Measurements from ENCODE around the gene CHST8.

The CHST8 gene

DNA sequence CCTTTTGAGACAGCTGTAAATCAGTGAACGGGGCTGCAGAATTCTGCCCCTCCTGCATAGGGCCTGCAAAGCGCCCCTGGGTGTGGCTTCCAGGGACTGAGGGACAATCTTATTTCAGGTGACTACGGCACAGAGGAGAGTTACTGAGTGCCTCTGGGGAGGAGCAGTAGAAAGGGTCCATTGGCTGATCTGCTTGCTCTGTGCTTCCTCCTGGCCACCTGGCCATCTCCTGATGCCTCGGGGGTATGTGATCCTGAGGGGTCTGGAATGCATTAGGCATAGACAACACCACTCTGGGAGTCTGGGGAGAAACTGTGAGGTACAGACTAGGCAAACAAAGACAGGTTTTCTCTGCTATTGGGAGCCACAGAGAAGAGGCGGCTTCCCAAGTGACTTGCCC, 177.7 kb downstream of the CHST8 start:
- no peak for DNase-seq

DNA sequence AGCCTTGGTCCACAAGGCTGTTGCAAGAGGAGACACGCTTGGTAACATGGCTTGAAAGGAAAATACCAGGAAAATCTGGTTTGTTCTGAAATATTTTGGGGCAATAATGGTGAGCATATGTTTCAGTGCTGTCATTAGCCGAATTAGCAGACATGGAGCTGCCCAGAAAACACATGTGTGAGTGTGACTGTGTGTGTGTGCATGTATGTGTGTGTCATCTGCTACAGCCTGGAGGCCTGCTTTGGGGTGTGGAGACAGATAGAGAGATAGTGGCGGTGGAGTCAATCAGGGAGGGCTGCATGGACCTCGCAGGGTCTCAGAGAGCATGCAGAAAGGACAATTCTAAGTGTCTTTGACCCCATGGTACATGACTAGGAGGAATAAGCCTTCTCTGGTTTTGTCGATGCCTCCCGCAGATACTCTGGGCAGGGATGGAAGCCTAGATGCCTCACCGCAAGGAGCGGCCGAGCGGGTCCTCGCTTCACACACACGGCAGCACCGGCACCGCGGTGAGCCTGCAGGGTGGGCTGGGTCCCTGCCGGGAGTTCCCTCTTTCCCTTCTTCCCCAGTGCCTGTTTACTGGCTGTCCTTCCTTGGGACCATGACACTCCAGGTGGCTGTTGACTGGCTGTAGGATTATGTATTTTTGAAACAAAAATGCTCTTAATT, 178.4 kb downstream of the CHST8 start:
- no peak for DNase-seq

DNA sequence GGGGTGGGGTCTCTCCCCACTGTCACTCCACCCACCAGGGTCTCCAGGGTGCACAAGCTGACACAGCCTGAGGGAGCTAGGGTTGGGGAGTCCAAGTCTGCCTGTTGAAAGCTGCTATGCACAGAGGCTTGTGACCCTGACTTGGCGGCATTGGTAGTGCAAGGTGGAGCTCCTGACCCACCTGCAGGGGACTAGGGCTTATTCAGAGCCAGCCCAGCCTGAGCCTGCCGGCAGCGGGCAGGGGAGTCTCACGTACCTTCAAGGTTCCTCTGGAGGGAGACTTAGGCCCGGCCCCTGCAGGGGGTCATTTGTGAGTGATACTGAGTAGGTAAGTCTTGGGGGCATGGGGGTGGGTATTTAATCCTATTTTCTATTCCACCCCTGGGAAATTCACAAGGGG, 179.7 kb downstream of the CHST8 start:
- no peak for DNase-seq

DNA sequence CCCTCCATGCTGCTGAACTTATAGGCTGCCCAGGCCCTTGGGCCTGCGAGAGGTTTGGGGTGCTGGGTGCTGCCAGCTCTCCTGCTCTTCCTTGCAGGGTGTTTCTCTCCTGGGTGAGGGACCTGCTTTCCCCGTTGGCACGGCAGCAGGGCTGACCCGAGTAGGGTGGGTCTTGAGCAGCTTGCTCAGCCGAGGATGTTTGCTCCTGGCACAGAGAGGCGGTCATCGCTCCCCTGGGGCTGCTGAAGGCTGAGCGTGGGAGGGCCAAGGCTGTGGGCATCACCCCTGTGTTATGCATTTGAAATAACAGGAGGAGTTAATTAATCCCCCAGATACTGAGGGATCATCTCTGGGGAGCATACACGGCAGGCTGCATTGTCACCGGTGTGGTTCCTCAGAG, 180.2 kb downstream of the CHST8 start:
- DNase-seq, result no peak

DNA sequence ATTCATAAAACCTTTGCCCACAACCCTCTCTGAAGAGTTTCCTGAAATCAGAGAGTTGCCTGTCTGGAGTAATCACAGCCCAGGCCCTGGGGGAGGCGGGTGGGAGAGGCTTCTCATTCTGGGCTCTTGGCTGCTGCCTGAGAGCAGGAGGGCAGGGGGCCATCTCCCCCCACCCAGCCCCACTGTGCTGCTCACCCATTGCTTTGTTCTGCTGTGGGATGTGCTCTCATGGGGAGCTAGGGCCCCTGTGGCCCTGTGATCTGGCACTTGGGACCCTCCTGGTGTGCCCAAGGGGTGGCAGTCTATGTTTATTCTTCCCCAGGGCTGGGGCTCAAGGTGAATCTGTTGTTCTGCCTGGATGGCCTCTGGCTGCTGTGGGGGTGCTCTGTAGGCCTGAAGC, 181.0 kb downstream of the CHST8 start:
- no peak for DNase-seq

DNA sequence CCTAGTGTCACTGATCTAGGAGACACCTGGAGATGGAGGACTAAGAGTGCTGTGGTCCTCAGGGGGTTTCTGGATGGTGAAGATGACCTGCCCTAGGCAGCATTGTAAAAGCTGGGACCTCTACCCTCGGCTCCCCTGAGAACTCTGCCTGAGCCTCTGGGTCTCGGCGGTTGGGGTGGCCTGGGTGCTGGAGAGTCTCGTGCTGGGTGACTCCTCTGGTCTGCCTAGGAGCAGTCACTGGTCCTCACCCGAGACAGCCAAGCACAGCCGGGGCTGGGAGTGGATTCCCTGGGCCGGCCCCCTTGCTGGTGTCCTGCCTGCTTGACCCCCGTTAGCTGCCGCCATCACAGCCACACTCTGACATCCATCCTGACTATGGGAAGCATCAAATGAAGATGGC, 181.6 kb downstream of the CHST8 start:
- DNase-seq, result no peak

DNA sequence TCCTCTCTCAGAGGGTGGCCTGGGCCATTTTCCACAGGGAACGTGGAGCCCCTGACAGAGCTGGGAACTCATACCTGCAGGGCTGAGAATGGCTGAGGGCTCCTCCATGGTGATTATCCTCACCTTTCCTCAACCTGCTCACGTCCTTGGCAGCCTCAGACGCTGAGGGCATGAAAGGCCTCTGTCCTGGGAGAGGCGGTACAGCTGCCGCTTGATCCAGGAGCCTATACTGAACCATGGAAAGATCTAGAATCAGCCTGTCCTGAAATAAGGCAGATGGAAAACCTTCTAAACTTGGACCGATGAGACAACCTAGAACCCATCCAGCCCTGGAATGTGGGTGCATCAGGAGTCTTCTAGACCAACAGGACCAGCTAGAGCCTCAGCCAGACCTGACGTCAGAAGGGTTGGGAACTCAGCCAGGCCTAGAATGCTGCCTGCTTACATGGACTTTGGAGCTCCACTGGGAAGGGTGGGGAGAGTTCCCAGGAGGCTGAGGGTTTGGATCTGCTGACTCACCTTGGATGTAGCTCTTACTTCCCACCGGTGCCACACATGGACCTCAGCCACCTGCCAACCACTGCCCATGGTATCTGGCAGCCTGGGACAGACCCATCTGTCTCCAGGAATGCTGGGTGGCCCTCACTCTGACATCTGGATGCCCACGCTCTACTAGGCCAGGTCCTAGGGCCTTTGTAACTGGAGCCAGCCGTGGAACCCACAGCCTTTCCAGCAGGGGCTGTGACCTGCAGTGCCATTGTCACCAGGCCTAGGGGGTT, 182.5 kb downstream of the CHST8 start:
- peak in 1 of 2 experiments; percentile 36 for DNase-seq

DNA sequence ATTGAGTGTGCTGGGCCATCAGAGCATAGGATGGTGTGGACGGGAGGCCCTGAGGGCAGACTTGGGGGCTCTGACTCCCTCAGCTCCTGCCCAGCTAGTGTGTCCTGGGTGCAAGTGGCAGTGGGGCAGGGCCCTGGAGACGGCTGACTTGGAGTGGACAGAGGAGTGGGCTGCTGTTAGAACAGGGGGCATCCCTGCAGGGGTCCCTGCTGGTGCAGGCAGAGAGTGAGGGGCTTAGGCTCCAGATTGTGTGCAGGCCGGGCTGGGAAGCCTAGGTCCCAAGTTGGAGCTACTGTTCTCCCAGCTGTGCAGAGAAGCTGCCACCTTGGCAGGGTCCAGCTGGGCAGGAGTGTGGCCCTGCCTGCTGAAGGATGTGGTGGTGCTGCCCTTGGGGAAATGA, 183.6 kb downstream of the CHST8 start:
- no peak for DNase-seq

DNA sequence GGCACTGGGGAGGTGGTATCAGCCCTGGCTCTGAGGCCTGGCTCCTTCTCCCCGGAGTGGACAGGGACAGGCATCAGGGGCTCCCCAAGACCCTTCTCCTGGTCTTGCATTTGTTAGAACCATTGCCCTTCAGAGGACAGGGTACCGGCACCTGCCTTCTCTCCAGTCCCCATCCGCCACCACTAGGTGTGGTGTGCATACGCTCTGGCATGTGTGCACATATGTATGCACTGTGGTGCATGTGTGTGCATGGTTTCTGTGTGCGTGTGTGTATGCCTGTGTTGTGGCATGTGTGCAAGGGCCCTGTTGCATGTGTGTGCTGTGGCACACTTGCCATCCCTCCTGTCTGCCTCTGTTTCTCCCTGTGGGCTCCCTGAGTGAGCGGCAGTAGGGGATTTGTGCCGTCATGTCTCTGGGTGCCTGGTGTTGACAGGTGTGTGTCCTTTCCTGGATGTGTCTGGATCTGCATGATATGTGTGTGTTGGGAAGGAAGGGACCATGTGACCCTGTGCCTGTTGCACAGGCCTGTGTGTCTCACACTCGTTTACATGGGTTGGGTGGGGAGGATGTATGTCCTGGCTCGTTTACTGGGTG, 184.2 kb downstream of the CHST8 start:
- no peak for DNase-seq

DNA sequence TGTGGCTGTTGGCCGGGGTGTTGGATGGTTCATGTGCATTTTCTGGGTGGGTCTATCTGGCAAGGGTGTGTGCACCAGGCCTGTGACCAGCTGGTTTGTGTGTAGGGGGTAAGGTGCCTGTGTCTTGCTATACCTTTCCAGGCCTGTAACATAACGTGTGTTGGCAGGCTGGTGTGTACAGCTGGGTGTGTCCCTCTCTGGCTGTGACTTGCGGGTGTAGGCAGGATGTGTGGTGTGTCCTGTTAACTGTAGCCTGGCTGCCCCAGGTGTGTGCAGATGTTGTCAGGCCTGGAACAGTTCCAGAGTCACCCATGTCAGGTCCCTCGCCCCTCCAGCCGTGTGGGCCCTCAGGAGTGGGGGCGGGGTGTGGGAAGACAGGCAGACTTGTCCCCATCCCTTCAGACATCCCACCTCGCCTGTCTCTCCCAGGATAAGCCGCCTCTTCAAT, 184.7 kb downstream of the CHST8 start:
- DNase-seq, result no peak

DNA sequence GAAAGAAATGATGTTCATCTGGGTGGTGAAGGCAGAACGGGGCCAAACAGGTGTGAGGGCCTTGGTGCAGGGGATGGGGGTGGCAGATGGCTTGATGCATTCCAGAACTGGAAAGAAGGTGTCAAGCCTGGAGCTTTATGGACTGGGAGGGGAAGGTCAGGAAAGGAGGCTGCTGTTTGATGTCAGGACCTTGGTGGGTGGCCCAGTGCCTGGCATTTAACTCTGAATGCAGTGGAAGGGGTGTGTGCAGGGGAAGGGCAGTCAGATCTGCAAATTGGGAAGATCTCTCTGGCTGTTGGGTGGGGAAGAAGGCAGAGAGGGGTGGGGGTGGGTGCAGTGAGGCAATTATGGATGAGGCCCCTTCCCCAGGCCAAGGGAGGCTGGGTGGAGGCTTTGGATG, 186.6 kb downstream of the CHST8 start:
- DNase-seq, result no peak

DNA sequence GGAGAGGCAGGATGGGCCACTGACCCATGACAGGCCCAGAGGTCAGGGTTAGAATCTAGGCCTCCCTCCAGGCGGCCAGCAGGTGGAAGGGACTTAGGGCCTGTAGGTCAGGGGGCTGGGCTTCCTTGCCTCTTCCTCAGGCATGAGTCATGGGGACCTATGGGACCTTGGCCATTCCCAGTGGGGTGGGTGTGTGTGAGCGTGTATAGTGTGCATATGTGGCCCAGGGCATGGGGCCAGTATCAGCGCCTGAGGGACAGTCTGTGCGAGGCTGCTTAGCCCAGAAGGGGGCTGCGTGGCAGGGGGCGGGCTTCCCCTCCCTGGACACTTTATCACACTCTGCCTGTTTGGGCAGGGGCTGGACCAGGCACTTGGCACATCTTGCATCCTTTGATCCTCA, 188.2 kb downstream of the CHST8 start:
- no peak for DNase-seq

DNA sequence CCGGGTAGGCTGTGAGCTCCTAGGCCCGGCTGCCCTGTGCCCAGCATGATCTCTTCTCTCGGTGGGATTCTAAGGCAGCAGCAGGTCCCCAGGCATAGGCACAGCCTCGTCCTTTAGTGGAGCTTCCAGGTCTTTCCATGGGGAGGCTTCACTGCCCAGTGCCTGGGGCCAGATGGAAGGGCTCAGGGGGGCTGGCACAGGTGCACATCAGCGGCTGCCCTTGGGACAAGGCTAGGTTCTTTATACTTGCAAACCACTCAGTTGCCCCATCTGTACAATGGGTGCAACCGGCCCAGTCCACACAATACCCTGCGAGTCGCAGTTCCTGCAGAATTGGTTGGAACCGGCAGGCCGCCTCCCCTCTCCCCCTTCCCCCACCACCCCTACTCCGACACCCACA, 189.1 kb downstream of the CHST8 start:
- DNase-seq, result no peak

DNA sequence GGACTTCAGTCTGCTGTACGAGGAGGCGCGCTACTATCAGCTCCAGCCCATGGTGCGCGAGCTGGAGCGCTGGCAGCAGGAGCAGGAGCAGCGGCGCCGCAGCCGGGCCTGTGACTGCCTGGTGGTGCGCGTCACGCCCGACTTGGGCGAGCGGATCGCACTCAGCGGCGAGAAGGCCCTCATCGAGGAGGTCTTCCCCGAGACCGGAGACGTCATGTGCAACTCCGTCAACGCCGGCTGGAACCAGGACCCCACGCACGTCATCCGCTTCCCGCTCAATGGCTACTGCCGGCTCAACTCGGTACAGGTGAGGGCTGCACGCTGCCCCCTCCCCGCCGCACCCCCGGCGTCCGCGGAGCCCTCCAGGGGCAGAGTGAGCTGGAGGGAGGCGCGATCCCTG, 189.5 kb downstream of the CHST8 start:
- no peak for DNase-seq

DNA sequence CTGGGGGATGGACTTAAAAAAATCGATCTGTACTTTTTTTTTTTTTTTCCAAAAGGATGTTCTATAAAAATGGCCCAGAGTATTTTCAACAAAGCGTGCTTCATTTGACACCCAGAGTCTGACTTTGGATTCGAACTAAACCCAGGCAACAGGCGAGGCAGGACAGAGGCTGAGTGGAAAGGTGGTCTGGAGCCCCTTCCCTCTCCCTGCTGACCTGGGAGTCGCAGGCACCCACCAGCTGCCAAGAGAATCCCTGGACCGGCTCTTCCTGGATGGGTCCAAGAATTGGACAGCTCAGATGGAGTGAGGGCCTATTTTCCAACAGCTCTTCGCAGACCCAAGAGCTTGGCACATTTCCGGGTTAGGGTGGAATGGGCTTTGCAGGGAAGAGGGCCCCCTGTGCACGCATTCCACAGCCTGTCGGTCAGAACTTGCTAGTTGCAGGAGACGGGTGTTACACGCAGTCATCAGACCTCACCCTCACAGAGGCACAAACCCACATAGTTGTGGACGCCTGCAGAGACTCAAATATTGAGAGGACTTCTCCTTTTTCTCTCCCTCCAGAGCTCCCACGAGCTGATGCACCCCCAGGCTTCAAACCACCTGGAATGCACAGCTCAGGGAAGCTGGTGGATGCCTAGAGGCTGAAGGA, 190.1 kb downstream of the CHST8 start:
- no peak for DNase-seq

DNA sequence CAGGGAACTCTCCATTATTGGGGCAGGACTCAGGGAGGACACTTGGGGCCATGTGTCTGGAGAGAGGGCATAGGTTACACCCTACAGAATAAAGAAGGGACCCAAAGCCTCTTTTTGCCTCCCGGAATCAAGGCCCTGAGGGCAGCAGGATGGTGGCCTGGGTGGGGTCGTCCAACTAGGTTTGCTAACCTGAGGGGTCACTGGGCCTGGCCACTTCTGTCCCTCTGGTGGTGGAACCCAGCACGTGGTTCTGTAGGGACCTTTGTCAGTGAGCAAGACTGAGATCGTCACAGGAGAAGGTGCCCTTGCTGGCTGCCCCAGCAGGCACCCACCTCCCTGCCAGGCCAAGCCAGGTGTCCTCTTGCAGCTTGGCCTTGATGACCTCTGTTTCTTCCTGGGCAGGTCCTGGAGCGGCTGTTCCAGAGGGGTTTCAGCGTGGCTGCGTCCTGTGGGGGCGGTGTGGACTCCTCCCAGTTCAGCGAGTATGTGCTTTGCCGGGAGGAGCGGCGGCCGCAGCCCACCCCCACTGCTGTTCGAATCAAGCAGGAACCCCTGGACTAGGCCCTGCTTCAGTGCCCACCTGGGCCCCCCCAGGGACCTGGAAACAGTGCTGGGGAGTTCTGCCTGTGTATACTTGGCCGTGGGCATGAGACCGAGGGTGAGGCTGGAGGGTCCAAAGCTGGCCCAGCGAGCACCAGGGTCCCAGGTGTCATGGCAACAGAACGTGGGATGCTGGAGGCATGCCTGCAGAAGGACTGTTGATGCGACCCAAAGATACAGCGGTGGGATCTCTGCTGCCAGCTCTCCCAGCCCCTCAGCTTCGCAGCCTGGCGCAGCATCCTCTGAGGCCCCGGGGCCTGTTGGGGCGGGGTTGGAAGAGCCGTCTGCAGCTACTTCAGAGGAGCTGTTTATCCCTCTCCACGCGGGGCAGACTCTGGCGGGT, 190.9 kb downstream of the CHST8 start:
- no peak for DNase-seq

DNA sequence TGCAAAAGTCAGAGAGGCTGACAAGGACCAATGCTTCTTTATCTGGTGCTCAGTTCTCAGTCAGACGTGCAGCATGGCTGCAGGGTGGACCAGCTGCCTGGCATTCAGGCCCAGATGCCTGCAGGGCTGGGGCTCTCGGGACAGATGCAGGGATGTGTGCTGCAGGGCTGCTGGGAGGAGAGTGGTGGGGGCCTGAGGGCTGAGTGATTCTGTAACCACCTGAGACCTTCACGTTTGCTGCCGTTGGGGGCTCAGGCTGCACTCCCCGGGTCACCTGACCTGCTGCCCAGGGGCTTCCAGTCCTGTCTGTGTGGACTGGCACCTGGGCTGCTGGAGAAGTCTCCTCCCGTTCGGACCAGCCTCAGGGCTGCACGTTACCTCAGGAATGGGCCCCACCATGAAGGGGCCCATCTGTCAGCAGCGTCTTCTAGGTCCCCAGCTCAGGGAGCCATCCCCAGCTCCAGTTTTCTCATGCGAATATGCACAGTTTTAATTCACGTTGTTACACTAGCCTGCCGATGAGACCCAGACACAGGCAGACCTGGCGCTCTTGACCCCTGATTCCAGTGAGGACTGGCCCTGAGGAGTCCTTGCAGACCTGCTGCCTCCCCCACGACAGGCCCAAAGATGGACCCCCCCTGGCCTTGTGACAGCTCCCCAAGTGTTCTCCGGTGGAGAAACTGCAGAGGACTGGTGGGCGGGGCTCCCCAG, 191.8 kb downstream of the CHST8 start:
- DNase-seq, result no peak

DNA sequence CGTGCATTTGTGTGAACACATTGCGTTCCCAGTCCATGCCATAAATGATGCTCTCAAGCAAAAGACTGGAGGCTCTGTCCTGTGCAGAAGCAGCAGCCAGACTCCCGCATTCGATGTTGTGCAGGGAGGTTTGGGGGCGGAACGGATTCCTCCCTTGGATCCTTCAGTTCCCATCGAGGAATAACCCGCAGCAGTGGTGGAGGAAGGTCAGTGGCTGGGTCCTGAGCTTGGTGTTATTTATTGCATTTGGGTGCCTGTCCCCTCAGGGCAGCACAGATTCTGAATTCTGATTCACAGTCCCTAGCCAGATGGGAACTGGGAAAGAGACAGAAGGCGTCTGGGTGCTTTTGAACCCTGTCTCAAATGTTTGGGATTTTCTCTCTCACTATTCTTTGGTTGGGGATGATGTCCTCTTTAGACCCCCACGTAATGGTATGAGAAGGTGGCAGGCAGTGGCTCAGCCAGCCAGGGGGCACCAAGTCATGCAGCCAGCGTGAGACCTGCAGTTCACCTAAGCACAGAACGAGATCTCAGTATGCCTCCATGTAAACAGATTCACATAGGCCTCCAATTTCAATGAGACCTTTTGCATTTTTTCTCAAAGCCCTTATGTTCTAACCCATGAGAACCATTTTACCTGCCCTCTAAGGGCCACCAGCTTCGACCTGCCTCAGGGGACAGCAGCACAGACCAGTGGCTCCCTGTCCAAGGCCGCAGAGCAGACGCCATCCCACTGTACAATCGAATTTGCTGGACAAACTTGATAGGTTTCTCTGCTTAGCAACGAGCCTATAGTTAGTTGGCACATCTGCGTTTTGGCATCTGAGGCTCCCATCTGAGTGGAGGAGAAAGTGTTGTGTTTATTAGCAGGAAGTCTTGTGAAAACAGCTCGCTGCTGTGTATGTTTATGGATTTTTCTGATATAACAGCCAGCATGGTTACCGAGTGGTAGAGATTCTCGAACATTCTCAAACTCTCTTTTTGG, 192.7 kb downstream of the CHST8 start:
- DNase-seq, result no peak

DNA sequence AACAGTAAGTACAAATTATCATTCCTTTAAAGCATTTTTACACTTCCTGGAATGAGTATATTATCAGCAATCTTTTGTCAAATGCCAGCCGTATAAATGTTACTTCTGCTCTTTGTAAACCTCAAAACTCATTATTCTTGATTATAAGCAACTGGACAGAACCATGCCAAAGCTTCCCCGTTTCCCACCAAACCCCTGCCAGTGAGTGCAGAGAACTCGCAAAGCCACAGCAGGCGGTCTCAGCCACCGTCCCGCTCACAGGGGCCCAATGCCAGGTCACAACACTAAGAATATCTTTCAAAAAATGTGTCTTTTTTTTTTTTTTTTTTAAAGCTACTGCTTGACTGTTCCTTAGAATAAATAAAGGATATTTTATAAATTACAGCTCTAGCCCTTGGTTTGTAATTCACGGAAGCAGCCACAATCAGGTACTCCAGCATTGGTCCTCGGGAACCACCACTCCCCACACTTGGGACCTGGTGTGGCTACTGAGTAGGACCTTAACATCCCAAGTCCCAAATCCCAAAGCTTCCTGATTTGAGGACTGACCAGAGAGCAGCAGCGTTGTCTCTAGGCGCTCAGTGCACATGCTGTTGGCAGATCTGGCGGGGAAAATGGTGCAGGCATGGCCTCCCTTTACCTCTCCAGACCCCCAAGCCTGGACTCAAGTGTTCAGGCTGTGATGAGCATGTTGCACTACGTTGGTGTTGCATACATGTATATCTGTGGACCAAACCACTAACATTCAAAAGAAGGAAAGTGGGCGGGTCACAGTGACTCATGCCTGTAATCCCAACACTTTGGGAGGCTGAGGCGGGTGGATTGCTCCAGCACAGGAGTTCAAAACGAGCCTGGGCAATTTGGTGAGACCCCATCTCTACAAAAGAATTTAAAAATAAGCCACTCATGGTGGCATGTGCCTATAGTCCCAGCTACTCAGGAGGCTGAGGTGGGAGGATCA, 193.9 kb downstream of the CHST8 start:
- DNase-seq, result no peak

All from NCI-H446 (cell line).